NCI-H69 (cell line): ENCODE results near the gene CHCHD4.

Experiments
- DNase-seq: peaks from one replicate; lab custom pipeline; 2025; lab: John Stamatoyannopoulos, UW

The CHCHD4 gene

DNA sequence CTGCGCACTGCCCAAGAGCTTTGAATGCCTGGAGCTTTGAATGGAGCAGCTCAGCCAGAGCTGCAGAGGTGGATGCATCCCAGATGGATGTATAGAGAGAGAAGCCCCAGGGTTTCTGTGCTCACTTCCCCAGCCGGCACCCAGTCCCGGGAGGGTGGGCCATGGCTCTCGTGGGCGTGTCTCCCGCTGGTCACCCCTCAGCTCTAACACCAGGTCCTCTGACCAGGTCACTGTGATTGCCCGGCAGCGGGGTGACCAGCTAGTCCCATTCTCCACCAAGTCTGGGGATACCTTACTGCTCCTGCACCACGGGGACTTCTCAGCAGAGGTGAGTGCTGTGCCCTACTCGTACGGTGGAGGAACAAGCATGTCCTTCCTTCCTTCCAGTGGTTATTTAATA, 10.9 kb upstream of the CHCHD4 start:
- DNase-seq = no peak

GRCh38 chr3:14134291-14134690, 9.6 kb upstream of the CHCHD4 start:
- DNase-seq = no peak

DNA sequence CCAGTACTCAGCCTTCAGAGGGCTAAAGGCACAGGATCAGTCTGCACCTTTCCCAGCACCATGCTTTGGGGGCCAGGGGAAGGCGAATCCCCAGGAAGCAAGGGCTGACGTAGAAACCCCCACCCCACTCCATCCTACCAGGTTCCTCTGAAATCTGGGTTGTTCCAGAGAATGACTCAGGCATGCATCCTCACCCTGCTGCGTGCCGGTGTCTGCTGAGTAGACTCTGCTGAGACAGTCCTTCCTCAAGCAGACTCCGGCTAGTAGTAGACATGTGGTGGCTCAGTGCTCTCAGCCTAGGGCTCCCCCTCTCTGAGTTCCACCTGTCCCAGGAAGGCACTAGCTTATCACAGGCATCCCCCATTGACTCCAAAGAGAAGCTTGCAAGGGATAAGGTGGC, 9.2 kb upstream of the CHCHD4 start:
- DNase-seq = no peak

GRCh38 chr3:14133188-14133800, 8.6 kb upstream of the CHCHD4 start:
- DNase-seq = no peak

DNA sequence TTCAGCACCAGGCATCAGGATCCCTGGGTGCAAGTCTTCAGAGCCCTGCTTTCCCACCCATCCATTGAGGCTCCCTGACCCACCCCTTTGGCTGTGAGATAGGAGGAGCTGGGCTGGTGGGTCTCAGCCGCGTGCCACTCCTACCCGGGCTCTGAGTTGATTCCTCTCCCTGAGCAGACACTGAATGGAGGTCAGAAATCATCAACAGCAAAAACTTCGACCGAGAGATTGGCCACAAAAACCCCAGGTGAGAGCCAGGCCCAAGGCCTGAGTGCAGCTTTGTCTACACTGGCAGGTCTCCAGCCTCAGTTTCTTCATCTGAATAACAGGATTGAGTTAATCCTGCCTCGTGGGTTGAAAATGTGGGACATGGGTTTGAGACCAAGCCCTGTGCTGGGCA, 8.0 kb upstream of the CHCHD4 start:
- DNase-seq = no peak

- DNase-seq = no peak
Observed at GRCh38 chr3:14132120-14132519, 7.5 kb upstream of the CHCHD4 start.

DNA sequence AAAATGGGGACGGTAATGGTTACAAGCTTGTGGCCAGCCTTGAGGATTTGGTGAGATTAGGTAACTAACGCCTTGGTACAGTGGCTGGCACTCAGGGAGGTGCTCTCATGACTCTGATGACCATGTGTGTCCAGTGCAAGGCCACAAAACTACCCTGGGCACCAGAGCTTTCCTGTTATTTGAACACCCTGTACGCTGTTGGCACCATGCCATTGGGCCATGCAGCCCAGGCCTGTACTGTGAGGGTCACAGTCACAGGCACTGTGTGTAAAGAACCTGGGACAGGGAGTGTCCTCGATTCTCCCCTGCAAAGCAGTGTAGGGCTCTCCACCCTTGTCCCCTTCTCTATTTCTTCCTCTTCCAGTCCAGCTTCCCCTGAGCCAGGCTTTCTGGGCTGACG, 6.5 kb upstream of the CHCHD4 start:
- no peak for DNase-seq

DNA sequence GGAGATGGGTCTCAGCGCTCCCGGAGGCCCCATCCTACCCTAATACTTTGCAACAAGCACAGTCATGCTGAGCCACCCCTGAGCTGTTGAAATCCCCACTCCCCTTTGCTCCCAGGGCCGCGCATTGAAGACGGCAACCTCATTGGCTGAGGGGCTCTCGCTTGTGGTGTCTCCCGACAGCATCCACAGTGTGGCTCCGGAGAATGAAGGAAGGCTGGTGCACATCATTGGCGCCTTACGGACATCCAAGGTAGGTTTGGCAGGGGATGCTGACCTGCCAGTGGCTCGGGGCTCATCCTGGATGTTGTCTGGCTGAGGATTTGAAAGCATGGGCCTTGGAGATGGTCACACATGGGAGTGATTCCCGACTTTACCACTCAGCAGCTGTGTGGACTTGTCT, 6.0 kb upstream of the CHCHD4 start:
- DNase-seq = no peak

- DNase-seq = no peak
Observed at GRCh38 chr3:14130230-14130629, 5.6 kb upstream of the CHCHD4 start.

DNA sequence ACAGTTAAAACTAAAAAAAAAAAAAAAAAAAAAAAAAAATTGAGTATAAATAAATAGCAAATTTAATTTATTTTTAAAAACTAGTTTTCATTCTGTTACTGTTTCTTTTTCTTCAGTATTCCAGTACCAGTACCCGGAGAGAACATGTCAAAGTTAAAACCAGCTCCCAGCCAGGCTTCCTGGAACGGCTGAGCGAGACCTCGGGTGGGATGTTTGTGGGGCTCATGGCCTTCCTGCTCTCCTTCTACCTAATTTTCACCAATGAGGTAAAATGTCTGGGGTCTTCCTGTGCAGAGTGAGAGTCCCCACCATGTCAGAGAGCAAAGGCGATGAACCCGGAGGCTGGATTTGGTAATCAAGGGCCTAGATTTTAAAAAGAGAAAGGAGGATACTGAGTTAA, 4.6 kb upstream of the CHCHD4 start:
- DNase-seq = no peak

DNA sequence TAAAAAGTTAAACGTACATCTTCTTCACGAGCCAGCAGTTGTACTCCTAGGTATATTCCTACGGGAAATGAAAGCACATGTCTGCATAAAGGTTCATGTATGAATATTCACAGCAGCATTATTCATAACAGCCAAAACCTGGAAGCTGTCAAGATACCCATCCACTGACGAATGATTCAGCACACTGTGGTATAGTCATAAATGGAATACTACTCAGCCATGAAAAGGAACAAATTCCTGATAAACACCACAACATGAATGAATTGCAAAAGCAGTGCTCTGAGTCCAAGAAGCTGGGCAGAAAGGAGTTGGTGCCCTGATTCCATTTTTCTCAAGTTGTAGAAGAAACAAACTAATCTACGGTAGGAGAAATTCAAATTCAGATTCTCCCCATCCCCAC, 4.1 kb upstream of the CHCHD4 start:
- DNase-seq = no peak

DNA sequence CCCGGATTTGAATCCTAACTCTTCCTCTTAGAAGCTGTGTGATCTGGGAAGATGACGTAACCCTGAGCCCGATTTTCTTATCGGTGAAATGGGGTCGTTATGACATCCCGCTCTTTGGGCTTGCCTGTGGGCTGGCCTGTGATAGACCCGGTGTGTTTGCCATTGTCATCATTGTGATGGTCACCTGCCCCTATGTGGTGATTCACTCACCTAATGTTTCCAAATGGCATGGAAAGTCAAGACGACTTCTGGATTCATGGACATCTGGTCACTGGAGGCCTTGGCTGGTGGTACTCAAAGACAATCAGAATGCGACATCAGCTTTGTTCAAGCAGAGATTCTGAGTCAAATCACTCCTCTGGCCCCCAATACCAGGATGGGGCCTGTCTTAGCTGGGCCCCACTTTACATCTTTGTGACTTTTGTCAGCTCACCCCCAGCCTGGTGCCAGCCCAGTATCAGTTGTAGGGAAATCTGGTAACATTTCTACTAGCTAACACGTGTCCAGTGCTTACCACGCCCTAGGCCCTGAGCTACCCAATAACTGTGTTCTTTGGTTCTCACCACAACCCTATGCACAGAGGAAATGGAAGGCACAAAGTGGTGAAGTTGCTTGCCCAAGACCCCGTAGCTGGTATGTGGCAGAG, 3.0 kb upstream of the CHCHD4 start:
- no peak for DNase-seq

DNA sequence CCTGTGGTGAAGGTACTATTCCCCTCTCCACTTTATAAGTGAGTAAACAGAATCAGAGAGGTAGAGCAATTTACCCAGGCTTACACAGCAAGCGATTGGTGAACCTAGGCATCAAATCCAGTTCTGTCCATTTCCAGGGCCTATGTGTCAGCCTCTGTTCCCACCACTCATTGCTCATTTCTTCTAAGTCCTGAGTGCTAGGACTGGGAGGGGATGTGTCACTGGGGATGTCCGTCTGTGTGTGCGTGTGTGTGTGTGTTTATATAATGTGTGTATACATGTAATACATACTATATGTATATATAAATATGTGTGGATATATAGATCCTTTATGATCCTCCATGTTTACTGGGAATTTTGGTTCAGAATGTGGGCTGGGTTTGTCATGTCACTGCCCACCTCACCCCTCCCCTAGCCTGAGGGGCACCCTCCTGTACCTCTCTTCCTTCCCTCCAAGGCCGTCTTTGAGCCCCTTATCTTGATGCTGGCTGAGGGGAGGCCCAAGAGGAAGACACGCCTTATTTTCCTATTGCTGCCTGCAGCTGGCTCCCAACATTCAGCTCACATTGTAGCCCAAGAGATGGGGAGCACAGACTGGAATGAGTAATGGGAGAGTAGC, 2.3 kb upstream of the CHCHD4 start:
- DNase-seq = no peak

GRCh38 chr3:14126017-14126886, 1.6 kb upstream of the CHCHD4 start:
- DNase-seq = no peak

DNA sequence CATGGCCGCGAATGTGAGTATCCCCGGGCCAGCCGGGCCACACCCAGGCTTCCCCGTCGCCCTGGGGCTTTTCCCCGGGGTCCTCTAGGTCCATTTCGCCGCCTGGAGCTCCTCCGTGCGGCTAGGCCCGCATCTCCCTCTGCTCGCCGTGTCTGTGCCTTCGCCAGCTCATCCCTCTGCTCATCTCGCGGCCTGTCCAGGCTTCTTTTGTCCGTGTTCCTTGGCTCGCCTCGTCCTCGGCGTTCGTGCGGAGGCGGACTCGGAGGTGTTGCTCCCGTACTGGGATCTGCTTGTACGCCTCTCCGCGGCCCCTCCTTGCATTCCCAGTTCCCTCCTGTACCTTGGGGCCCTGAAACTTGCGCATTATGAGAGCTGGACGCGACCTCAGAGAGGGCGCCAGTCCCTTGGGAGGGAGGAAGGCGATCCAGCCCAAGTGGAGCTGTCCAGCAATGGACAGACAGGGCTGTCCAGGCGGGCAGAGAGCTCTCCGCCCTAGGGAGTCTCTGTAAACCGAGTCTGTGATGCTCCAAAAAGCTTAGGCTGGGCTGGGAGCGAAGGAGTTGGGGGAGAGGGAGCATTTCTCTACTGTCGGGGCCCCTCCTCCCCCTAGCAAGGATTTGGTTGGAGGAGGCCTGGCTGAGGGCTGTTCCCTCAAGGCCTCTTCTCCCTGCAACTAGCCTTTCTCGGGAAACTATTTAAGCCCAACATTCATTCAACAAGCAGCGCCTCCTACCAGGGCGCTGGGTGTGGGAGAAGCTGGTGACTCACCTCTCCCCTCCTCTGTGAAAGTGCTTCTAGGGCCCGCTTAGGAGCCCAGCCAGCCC, 735 bp upstream of the CHCHD4 start:
- DNase-seq = peak; percentile 61

GRCh38 chr3:14124223-14124614, 451 bp downstream of the CHCHD4 start:
- DNase-seq = peak; percentile 52

GRCh38 chr3:14123308-14124222, 1.1 kb downstream of the CHCHD4 start:
- DNase-seq = no peak

DNA sequence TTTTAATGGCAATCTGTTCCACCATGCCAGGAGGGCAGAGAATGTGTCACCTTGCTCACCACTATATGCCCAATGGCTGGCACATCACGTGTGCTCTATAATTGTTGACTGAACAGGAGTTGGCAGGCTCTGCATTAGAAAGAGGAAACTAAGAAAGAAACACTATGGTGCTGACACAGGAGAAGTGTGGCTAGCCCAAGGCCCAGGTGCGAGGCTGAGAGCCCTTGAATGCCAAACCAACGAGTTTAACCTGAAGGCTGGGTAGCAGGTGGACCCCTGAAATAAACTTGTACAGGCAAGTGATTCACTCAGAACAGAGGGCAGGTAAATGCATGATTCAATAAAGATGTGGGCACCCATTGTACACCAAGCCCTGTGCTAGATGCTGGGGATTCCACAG, 2.4 kb downstream of the CHCHD4 start:
- peak; percentile 56 for DNase-seq

GRCh38 chr3:14121859-14122258, 2.8 kb downstream of the CHCHD4 start:
- no peak for DNase-seq

- DNase-seq = peak; percentile 34
Observed at GRCh38 chr3:14120921-14121448, 3.7 kb downstream of the CHCHD4 start.
